ENCODE data around the gene TTC33. TPM values are rescaled to one million over a fixed set of nuclear protein-coding genes. Genes with fewer than 3 reads are reported as not detected.

TTC33 gene
- total RNA-seq, 1 donor from 2014 or later: 11.7 TPM

GRCh38 chr5:40683305-40683704 is 72.5 kb downstream of the TTC33 start:
- DNase-seq: no peak
- Mint-ChIP-seq H3K4me3 (ENCODE audit: unreplicated experiment) (no peak overlapping the region), H3K4me1 (ENCODE audit: low read depth, unreplicated experiment) (peaks cover 11% of the 10 kb centered on the region), H3K27me3 (ENCODE audit: unreplicated experiment) (peaks cover 18% of the 10 kb centered on the region), H3K9me3 (ENCODE audit: unreplicated experiment) (peaks cover 9% of the 10 kb centered on the region), H3K36me3 (ENCODE audit: unreplicated experiment) (peaks cover 5% of the 10 kb centered on the region), H3K27ac (ENCODE audit: unreplicated experiment) (no peak overlapping the region)
- no peak for TF ChIP-seq CTCF (IDR thresholded peaks at IDR 0.05; ENCODE audit: partially characterized antibody, unreplicated experiment)

GRCh38 chr5:40682154-40683017 is 73.4 kb downstream of the TTC33 start:
- no peak for DNase-seq
- Mint-ChIP-seq H3K27ac (ENCODE audit: unreplicated experiment) (no peak overlapping the region), H3K36me3 (ENCODE audit: unreplicated experiment) (peaks cover 5% of the 10 kb centered on the region), H3K9me3 (ENCODE audit: unreplicated experiment) (peaks cover 9% of the 10 kb centered on the region), H3K4me3 (ENCODE audit: unreplicated experiment) (peak overlapping the region; percentile 86), H3K4me1 (ENCODE audit: low read depth, unreplicated experiment) (peaks cover 11% of the 10 kb centered on the region), H3K27me3 (ENCODE audit: unreplicated experiment) (peaks cover 18% of the 10 kb centered on the region)
- no peak for TF ChIP-seq CTCF (IDR thresholded peaks at IDR 0.05; ENCODE audit: partially characterized antibody, unreplicated experiment)

GRCh38 chr5:40681363-40682153 is 74.2 kb downstream of the TTC33 start:
- no peak for TF ChIP-seq CTCF (IDR thresholded peaks at IDR 0.05; ENCODE audit: partially characterized antibody, unreplicated experiment)
- Mint-ChIP-seq H3K27me3 (ENCODE audit: unreplicated experiment) (peaks cover 18% of the 10 kb centered on the region), H3K27ac (ENCODE audit: unreplicated experiment) (no peak overlapping the region), H3K9me3 (ENCODE audit: unreplicated experiment) (peaks cover 9% of the 10 kb centered on the region), H3K4me1 (ENCODE audit: low read depth, unreplicated experiment) (peaks cover 11% of the 10 kb centered on the region), H3K4me3 (ENCODE audit: unreplicated experiment) (peak overlapping the region; percentile 86), H3K36me3 (ENCODE audit: unreplicated experiment) (peaks cover 5% of the 10 kb centered on the region)
- DNase-seq: peak; percentile 33

DNA sequence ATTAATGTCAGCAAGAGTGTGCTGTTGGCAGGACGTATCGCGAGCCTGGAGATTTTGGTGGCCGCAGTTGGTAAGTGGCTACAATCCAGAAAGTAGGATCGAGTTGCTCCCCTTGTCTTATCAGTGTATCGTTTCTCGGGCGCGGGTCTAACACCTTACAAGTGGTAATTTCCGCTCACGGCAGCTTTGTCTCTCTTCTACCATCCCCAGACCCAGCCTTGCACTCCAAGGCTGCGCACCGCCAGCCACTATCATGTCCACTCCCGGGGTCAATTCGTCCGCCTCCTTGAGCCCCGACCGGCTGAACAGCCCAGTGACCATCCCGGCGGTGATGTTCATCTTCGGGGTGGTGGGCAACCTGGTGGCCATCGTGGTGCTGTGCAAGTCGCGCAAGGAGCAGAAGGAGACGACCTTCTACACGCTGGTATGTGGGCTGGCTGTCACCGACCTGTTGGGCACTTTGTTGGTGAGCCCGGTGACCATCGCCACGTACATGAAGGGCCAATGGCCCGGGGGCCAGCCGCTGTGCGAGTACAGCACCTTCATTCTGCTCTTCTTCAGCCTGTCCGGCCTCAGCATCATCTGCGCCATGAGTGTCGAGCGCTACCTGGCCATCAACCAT is 74.9 kb downstream of the TTC33 start:
- H3K4me1 Mint-ChIP-seq (ENCODE audit: low read depth, unreplicated experiment): peaks cover 11% of the 10 kb centered on the region
- peak overlapping the region; percentile 86 for H3K4me3 Mint-ChIP-seq (ENCODE audit: unreplicated experiment)

More for the DNA sequence above, 74.9 kb downstream of the TTC33 start:
- peaks cover 18% of the 10 kb centered on the region for H3K27me3 Mint-ChIP-seq (ENCODE audit: unreplicated experiment)
- no peak overlapping the region for H3K27ac Mint-ChIP-seq (ENCODE audit: unreplicated experiment)
- peaks cover 9% of the 10 kb centered on the region for H3K9me3 Mint-ChIP-seq (ENCODE audit: unreplicated experiment)
- DNase-seq: peak; percentile 34
- H3K36me3 Mint-ChIP-seq (ENCODE audit: unreplicated experiment): peaks cover 5% of the 10 kb centered on the region
- peak; percentile 40 for TF ChIP-seq CTCF (IDR thresholded peaks at IDR 0.05; ENCODE audit: partially characterized antibody, unreplicated experiment)

All from glutamatergic neuron (in vitro differentiated cells).